Spleen (tissue), 11 donors: ENCODE data around the gene KCNQ4. TPM values are rescaled to one million over a fixed set of nuclear protein-coding genes. Genes with fewer than 3 reads are reported as not detected.

ENCODE experiments used
- DNase-seq: peaks from one replicate; pipeline ENCODE4 v3.0.0-alpha.2; 2020
- H3K27ac ChIP-seq, 8 donors: fragments of 200-600 bp; sonication (generic) in 7 of 8; 1 replicate in 4 of 8; 2 replicates in 4 of 8; pipeline versions ENCODE4 v1.5.0 to v1.8.0; 2016 to 2021; ENCODE audit warnings: inconsistent platforms in 4 of 8, mild to moderate bottlenecking in 4 of 8, moderate library complexity in 1 of 8
- H3K27me3 ChIP-seq, 7 donors: fragments of 200-600 bp; sonication (generic) in 6 of 7; replicated peaks in 1 of 7; 1 replicate in 4 of 7; 2 replicates in 3 of 7; pipeline versions ENCODE4 v1.5.0 to v1.8.0; 2016 to 2021; ENCODE audit warnings: inconsistent platforms in 3 of 7, mild to moderate bottlenecking in 1 of 7
- H3K36me3 ChIP-seq, 6 donors: fragments of 200-600 bp; sonication (generic) in 5 of 6; 1 replicate in 4 of 6; 2 replicates in 2 of 6; pipeline versions ENCODE4 v1.5.0 to v1.8.0; 2016 to 2021; ENCODE audit warnings: inconsistent platforms in 2 of 6
- H3K4me1 ChIP-seq, 6 donors: fragments of 200-600 bp; sonication (generic) in 5 of 6; 1 replicate in 3 of 6; 2 replicates in 3 of 6; pipeline versions ENCODE4 v1.5.0 to v1.8.0; 2016 to 2021; ENCODE audit warnings: inconsistent platforms in 3 of 6
- H3K4me3 ChIP-seq, 8 donors: fragments of 200-600 bp; sonication (generic) in 7 of 8; 1 replicate in 4 of 8; 2 replicates in 4 of 8; pipeline versions ENCODE4 v1.5.0 to v1.8.0; 2016 to 2021; ENCODE audit warnings: inconsistent platforms in 4 of 8, mild to moderate bottlenecking in 4 of 8, moderate library complexity in 2 of 8
- H3K9me3 ChIP-seq, 8 donors: fragments of 200-600 bp; sonication (generic) in 7 of 8; 1 replicate in 4 of 8; 2 replicates in 4 of 8; pipeline versions ENCODE4 v1.5.0 to v1.8.0; 2016 to 2021; ENCODE audit warnings: inconsistent platforms in 4 of 8
- CTCF ChIP-seq, 11 experiments: fragments of 200-600 bp in 7 of 11; fragments of 450-650 bp in 4 of 11; sonication (generic) in 4 of 11; IDR thresholded peaks in 8 of 11; conservative IDR thresholded peaks in 3 of 11; 1 replicate in 7 of 11; 2 replicates in 4 of 11; pipeline versions ENCODE4 v1.4.0 to v1.8.0; 2016 to 2021; ENCODE audit warnings: antibody characterized with exemption in 11 of 11, inconsistent platforms in 4 of 11, mild to moderate bottlenecking in 1 of 11
- POLR2A ChIP-seq, 3 donors: fragments of 450-650 bp; IDR thresholded peaks; one replicate each; pipeline ENCODE4 v1.5.1; 2017; ENCODE audit warnings: antibody characterized with exemption in 3 of 3, mild to moderate bottlenecking in 1 of 3
- POLR2AphosphoS5 ChIP-seq, 3 donors: sonication (generic); formaldehyde crosslinking; IDR thresholded peaks; one replicate each; pipeline ENCODE4 v1.5.1; 2017; ENCODE audit warnings: antibody characterized with exemption in 3 of 3
- WGBS, 5 donors: extraction: QIAGEN DNeasy Blood & Tissue Kit in 3 of 5; methylation state at CpG; one replicate each; pipeline versions ENCODE4 v1.1.5 to v1.1.7; 2013 to 2018; 5-methylcytosine and 5-hydroxymethylcytosine counted together
- intact Hi-C: fragments of 100-400 bp; cut with DNase I; formaldehyde crosslinking; loops from one replicate; pipeline ENCODE4 v1.15.0; 2023; ENCODE audit warnings: low total_unique reads
- polyA plus RNA-seq, 3 donors: library from polyadenylated mRNA; stranded (reverse); fragments of 200-250 nt; gene quantifications; one replicate each; pipeline ENCODE4 v1.2.1, GENCODE V29; 2013
- total RNA-seq, 7 donors: library from RNA; depleted of rRNA in 3 of 7; stranded (reverse); fragments of >200 nt in 3 of 7; fragmentation: NEBNext Ultra II Directional in 4 of 7; extraction: Animal tissue kit (Norgen Biotek cat#: 25700) in 4 of 7; gene quantifications; one replicate each; pipeline versions ENCODE4 v1.1.0 to v1.2.1, GENCODE V29; 2016 to 2021
- donor health status: healthy with polysubstance abuse.
- donor health status: DM: no; HTN: no; CAD: no; lungs with moderate emphysema.
- donor health status: DM: no; HTN: no; CAD: no.
- donor health status: Bipolar disorder and iron deficiency.
- donor health status: healthy.
- donor health status: DM: no; HTN: no; CAD: no.
- donor health status: DM: yes; HTN: yes; CAD: no.

The KCNQ4 gene
- total and polyA plus RNA-seq, 10 donors = 0.09 to 0.54 (median 0.25) TPM

- H3K4me1 ChIP-seq = peaks cover 8 to 35% (median 25%) of the 10 kb centered on the region in 6 donors
- H3K27me3 ChIP-seq = peaks cover 0 to 27% (median 10%) of the 10 kb centered on the region in 7 donors
- TF ChIP-seq POLR2AphosphoS5 (IDR thresholded peaks at IDR 0.05) (no peak), CTCF (IDR thresholded peaks at IDR 0.05 in 8 of 11, conservative IDR thresholded peaks at IDR 0.05 in 3 of 11) (no peak), POLR2A (IDR thresholded peaks at IDR 0.05) (no peak)
- WGBS, 5 donors = 59 to 85% (median 63%) methylated on average over 6 of the region's 6 CpGs
- H3K4me3 ChIP-seq = no peak overlapping the region
- intact Hi-C loops = no loop called here
- no peak overlapping the region for H3K27ac ChIP-seq
- H3K36me3 ChIP-seq = no peaks in the 10 kb centered on the region
- DNase-seq = no peak
- H3K9me3 ChIP-seq = no peaks in the 10 kb centered on the region
Measured at GRCh38 chr1:40820911-40821693, 37.5 kb downstream of the KCNQ4 start.

GRCh38 chr1:40822890-40823289 is 39.3 kb downstream of the KCNQ4 start:
- no peaks in the 10 kb centered on the region for H3K36me3 ChIP-seq
- whole genome bisulfite sequencing, 5 donors = 79 to 97% (median 92%) methylated on average over 12 of the region's 12 CpGs
- DNase-seq = no peak
- no peak for TF ChIP-seq CTCF (IDR thresholded peaks at IDR 0.05 in 8 of 11, conservative IDR thresholded peaks at IDR 0.05 in 3 of 11)
- no peak for TF ChIP-seq POLR2AphosphoS5 (IDR thresholded peaks at IDR 0.05)
- TF ChIP-seq POLR2A (IDR thresholded peaks at IDR 0.05) = no peak
- peaks cover 0 to 19% (median 7%) of the 10 kb centered on the region in 7 donors for H3K27me3 ChIP-seq
- peaks cover 8 to 37% (median 24%) of the 10 kb centered on the region in 6 donors for H3K4me1 ChIP-seq
- no peak overlapping the region for H3K27ac ChIP-seq
- H3K9me3 ChIP-seq = no peaks in the 10 kb centered on the region
- intact Hi-C loops = no loop called here
- H3K4me3 ChIP-seq = no peak overlapping the region

GRCh38 chr1:40823345-40823744 is 39.8 kb downstream of the KCNQ4 start:
- TF ChIP-seq CTCF (IDR thresholded peaks at IDR 0.05 in 8 of 11, conservative IDR thresholded peaks at IDR 0.05 in 3 of 11) (no peak), POLR2AphosphoS5 (IDR thresholded peaks at IDR 0.05) (no peak), POLR2A (IDR thresholded peaks at IDR 0.05) (no peak)
- peaks cover 8 to 32% (median 20%) of the 10 kb centered on the region in 6 donors for H3K4me1 ChIP-seq
- no peak overlapping the region for H3K4me3 ChIP-seq
- H3K27me3 ChIP-seq = peaks cover 0 to 14% (median 3%) of the 10 kb centered on the region in 7 donors
- no peaks in the 10 kb centered on the region for H3K9me3 ChIP-seq
- intact Hi-C loops = no loop called here
- 83 to 94% (median 85%) methylated on average over 4 of the region's 4 CpGs for WGBS, 5 donors
- no peak for DNase-seq
- H3K27ac ChIP-seq = no peak overlapping the region
- no peaks in the 10 kb centered on the region for H3K36me3 ChIP-seq

GRCh38 chr1:40823983-40824382 is 40.4 kb downstream of the KCNQ4 start:
- Histone ChIP-seq H3K27me3 (peaks cover 0 to 8% (median 3%) of the 10 kb centered on the region in 7 donors), H3K9me3 (no peaks in the 10 kb centered on the region), H3K4me1 (peaks cover 8 to 26% (median 15%) of the 10 kb centered on the region in 6 donors), H3K4me3 (no peak overlapping the region), H3K36me3 (no peaks in the 10 kb centered on the region), H3K27ac (no peak overlapping the region)
- intact Hi-C loops = no loop called here
- TF ChIP-seq POLR2AphosphoS5 (IDR thresholded peaks at IDR 0.05) (no peak), CTCF (IDR thresholded peaks at IDR 0.05 in 8 of 11, conservative IDR thresholded peaks at IDR 0.05 in 3 of 11) (no peak), POLR2A (IDR thresholded peaks at IDR 0.05) (no peak)
- no peak for DNase-seq
- 92 to 97% (median 94%) methylated on average over 7 to 17 of the region's 17 CpGs for WGBS, 5 donors
